C4-2B (cell line): ENCODE results near the gene TM7SF3.

ENCODE experiments used
- ZFX ChIP-seq: fragments of 450-650 bp; IDR thresholded peaks from 2 replicates; pipeline ENCODE4 v1.6.1; 2017
- TF ChIP-seq, protein P1 (sequence below): fragments of 450-650 bp; conservative IDR thresholded peaks from 2 replicates; pipeline ENCODE4 v1.5.1; 2017; ENCODE audit warnings: mild to moderate bottlenecking

DNA sequence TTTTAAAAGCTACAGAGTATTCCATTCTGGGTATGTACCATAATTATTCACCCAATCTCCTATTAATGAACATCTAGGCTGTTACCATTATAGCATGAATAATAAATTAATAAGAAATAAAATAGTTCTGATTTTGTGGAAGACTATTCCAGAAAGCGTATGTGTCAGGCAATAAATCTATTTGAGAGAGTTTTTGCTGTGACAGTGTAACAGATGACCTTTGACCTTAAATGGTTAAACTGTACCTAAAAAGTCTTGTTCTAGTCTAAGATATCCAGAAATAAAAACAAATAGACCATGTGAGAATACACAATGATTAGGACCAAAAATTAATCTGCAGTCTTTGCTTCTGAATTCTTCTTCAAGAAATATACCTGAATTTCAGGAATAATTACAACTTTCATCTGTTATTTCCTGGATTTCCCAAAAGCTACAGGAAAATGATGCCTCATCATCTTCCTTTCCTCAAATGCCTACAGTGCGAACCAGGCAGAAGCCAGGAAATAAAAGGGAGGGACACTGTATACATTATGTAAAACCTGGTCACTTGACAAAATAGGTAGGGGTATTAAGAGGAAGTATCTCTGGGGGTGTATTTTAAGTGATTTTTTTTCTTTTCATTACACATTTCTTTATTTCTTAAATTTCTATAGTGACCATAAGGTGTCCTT is 7.3 kb downstream of the TM7SF3 start:
- TF ChIP-seq, protein P1, sequence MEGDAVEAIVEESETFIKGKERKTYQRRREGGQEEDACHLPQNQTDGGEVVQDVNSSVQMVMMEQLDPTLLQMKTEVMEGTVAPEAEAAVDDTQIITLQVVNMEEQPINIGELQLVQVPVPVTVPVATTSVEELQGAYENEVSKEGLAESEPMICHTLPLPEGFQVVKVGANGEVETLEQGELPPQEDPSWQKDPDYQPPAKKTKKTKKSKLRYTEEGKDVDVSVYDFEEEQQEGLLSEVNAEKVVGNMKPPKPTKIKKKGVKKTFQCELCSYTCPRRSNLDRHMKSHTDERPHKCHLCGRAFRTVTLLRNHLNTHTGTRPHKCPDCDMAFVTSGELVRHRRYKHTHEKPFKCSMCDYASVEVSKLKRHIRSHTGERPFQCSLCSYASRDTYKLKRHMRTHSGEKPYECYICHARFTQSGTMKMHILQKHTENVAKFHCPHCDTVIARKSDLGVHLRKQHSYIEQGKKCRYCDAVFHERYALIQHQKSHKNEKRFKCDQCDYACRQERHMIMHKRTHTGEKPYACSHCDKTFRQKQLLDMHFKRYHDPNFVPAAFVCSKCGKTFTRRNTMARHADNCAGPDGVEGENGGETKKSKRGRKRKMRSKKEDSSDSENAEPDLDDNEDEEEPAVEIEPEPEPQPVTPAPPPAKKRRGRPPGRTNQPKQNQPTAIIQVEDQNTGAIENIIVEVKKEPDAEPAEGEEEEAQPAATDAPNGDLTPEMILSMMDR = no peak
- TF ChIP-seq ZFX = no peak
